IMR-90 (cell line): ENCODE measurements around the gene CNGB1. TPM values are rescaled to one million over a fixed set of nuclear protein-coding genes. Genes with fewer than 3 reads are reported as not detected.
A peak's percentile ranks its signal among the peaks of the same experiment; 100 is the strongest.

Experiments
- ATAC-seq: fragments of 200-7000 bp; cut with Tn5 transposase; 2 replicates; pipeline ENCODE4 v1.9.1; 2020; ENCODE audit warnings: low read depth, mild to moderate bottlenecking, moderate library complexity
- BruUV-seq: library from RNA; stranded (reverse); fragments of 400-500 nt; replicated peaks from 2 replicates; lab custom pipeline; 2021; lab: Mats Ljungman, UMichigan
- CTCF ChIA-PET: fragments of 300-600 bp; formaldehyde crosslinking; extraction: SDS; loops from one replicate; lab custom pipeline; 2021; ENCODE audit warnings: antibody characterized with exemption; lab: Yijun Ruan, JAX
- POLR2A ChIA-PET: fragments of 300-600 bp; sonication (Branson Sonifier 250); formaldehyde crosslinking; loops from one replicate; lab custom pipeline; 2022; ENCODE audit warnings: antibody characterized with exemption; ENCODE audit not compliant: unreplicated experiment; lab: Charles Lee
- DNase-seq: peaks from one replicate; pipeline ENCODE4 v3.0.0; 2013
- H2AFZ ChIP-seq: replicated peaks from 2 replicates; pipeline ENCODE3; 2013; ENCODE audit warnings: low read length, mild to moderate bottlenecking; ENCODE audit not compliant: poor library complexity
- H2AK5ac ChIP-seq: 2 replicates; pipeline ENCODE4 v1.6.1; 2013; ENCODE audit warnings: low read depth, low read length, inconsistent platforms
- H2AK9ac ChIP-seq: replicated peaks from 2 replicates; pipeline ENCODE3; 2013; ENCODE audit warnings: mild to moderate bottlenecking, low read depth, low read length, moderate library complexity; ENCODE audit not compliant: poor library complexity
- H2BK120ac ChIP-seq: 2 replicates; pipeline ENCODE4 v1.6.1; 2013; ENCODE audit warnings: low read depth, low read length, inconsistent platforms
- H2BK15ac ChIP-seq: 3 replicates; pipeline ENCODE4 v1.6.1; 2013; ENCODE audit warnings: low read depth, low read length, inconsistent platforms
- H2BK20ac ChIP-seq: 2 replicates; pipeline ENCODE4 v1.6.1; 2013; ENCODE audit warnings: low read depth, mild to moderate bottlenecking, inconsistent platforms, low read length, moderate library complexity
- H2BK5ac ChIP-seq: 2 replicates; pipeline ENCODE4 v1.6.1; 2013; ENCODE audit warnings: mild to moderate bottlenecking, low read depth, low read length, inconsistent platforms; ENCODE audit not compliant: poor library complexity, severe bottlenecking
- H3K14ac ChIP-seq: replicated peaks from 2 replicates; pipeline ENCODE4 v1.6.1; 2013; ENCODE audit warnings: low read depth, low read length, inconsistent platforms
- H3K18ac ChIP-seq: 2 replicates; pipeline ENCODE4 v1.6.1; 2013; ENCODE audit warnings: low read depth, low read length, control low read depth
- H3K23ac ChIP-seq: 2 replicates; pipeline ENCODE4 v1.6.1; 2013; ENCODE audit warnings: low read depth, low read length, inconsistent platforms
- H3K27ac ChIP-seq: 2 replicates; pipeline ENCODE4 v1.5.1; 2013; ENCODE audit warnings: mild to moderate bottlenecking, control low read depth, low read length; ENCODE audit not compliant: insufficient read depth
- H3K27me3 ChIP-seq: 2 replicates; pipeline ENCODE4 v1.6.1; 2013; ENCODE audit warnings: low read length; ENCODE audit not compliant: control insufficient read depth, insufficient read depth
- H3K36me3 ChIP-seq: 2 replicates; pipeline ENCODE4 v1.6.1; 2013; ENCODE audit warnings: low read length, mixed read lengths; ENCODE audit not compliant: control insufficient read depth, insufficient read depth
- H3K4ac ChIP-seq: 2 replicates; pipeline ENCODE4 v1.6.1; 2013; ENCODE audit warnings: low read depth, low read length, inconsistent platforms
- H3K4me1 ChIP-seq: 2 replicates; pipeline ENCODE4 v1.6.1; 2013; ENCODE audit warnings: low read length, mixed read lengths; ENCODE audit not compliant: control insufficient read depth, insufficient read depth
- H3K4me2 ChIP-seq: 2 replicates; pipeline ENCODE4 v1.6.1; 2013; ENCODE audit warnings: low read depth, mild to moderate bottlenecking, control low read depth, low read length, moderate library complexity
- H3K4me3 ChIP-seq: 2 replicates; pipeline ENCODE4 v1.5.1; 2013; ENCODE audit warnings: low read depth, mild to moderate bottlenecking, control low read depth, low read length, moderate library complexity; ENCODE audit not compliant: insufficient read depth
- H3K56ac ChIP-seq: 2 replicates; pipeline ENCODE4 v1.6.1; 2013; ENCODE audit warnings: low read length, inconsistent platforms; ENCODE audit not compliant: insufficient read depth; ENCODE audit errors: extremely low read depth
- H3K79me1 ChIP-seq, 2 experiments: 2 replicates each; pipeline ENCODE4 v1.6.1; 2013; ENCODE audit warnings: low read length in 2 of 2, inconsistent platforms in 1 of 2, low read depth in 1 of 2
- H3K9ac ChIP-seq: 2 replicates; pipeline ENCODE4 v1.6.1; 2013; ENCODE audit warnings: low read depth, low read length, control low read depth
- H3K9me1 ChIP-seq: 2 replicates; pipeline ENCODE4 v1.6.1; 2013; ENCODE audit warnings: low read length, inconsistent platforms; ENCODE audit not compliant: insufficient read depth
- H3K9me3 ChIP-seq: 2 replicates; pipeline ENCODE4 v1.6.1; 2013; ENCODE audit warnings: low read length; ENCODE audit not compliant: control insufficient read depth, insufficient read depth
- H4K20me1 ChIP-seq: 2 replicates; pipeline ENCODE4 v1.6.1; 2013; ENCODE audit warnings: low read length, inconsistent platforms; ENCODE audit not compliant: insufficient read depth
- H4K5ac ChIP-seq: 2 replicates; pipeline ENCODE4 v1.6.1; 2013; ENCODE audit warnings: mild to moderate bottlenecking, low read depth, low read length, control low read depth
- H4K8ac ChIP-seq, 2 experiments: 2 replicates each; pipeline ENCODE4 v1.6.1; 2013; ENCODE audit warnings: low read depth in 2 of 2, low read length in 2 of 2, control low read depth in 1 of 2, inconsistent platforms in 1 of 2
- H4K91ac ChIP-seq: 2 replicates; pipeline ENCODE4 v1.6.1; 2013; ENCODE audit warnings: low read depth, low read length, inconsistent platforms; ENCODE audit not compliant: insufficient read depth
- BHLHE40 ChIP-seq: fragments of 150-350 bp; IDR thresholded peaks from 2 replicates; pipeline ENCODE4 v1.6.1; 2016; ENCODE audit warnings: mild to moderate bottlenecking, low read depth, low read length
- CEBPB ChIP-seq: IDR thresholded peaks from 2 replicates; pipeline ENCODE4 v1.6.1; 2012; ENCODE audit warnings: low read depth, low read length, improper control_type of control experiment
- CHD1 ChIP-seq: IDR thresholded peaks from 2 replicates; pipeline ENCODE4 v1.6.1; 2012; ENCODE audit warnings: low read depth, low read length, improper control_type of control experiment
- FOS ChIP-seq: fragments of 150-350 bp; IDR thresholded peaks from 2 replicates; pipeline ENCODE4 v1.6.1; 2016; ENCODE audit warnings: low read depth, low read length
- MAFK ChIP-seq: IDR thresholded peaks from 2 replicates; pipeline ENCODE4 v1.6.1; 2012; ENCODE audit warnings: low read depth, low read length, improper control_type of control experiment
- MAZ ChIP-seq: IDR thresholded peaks from 2 replicates; pipeline ENCODE4 v1.6.1; 2012; ENCODE audit warnings: low read depth, mild to moderate bottlenecking, low read length, improper control_type of control experiment, moderate library complexity, borderline replicate concordance
- MXI1 ChIP-seq: IDR thresholded peaks from 2 replicates; pipeline ENCODE4 v1.6.1; 2012; ENCODE audit warnings: low read depth, mild to moderate bottlenecking, low read length, moderate library complexity, borderline replicate concordance
- NFE2L2 ChIP-seq: fragments of 150-350 bp; IDR thresholded peaks from 2 replicates; pipeline ENCODE4 v1.6.1; 2016; ENCODE audit warnings: low read depth, mild to moderate bottlenecking, low read length
- POLR2A ChIP-seq: IDR thresholded peaks from 2 replicates; pipeline ENCODE4 v1.6.1; 2012; ENCODE audit warnings: mild to moderate bottlenecking, low read depth, low read length
- RCOR1 ChIP-seq: IDR thresholded peaks from 2 replicates; pipeline ENCODE4 v1.6.1; 2012; ENCODE audit warnings: mild to moderate bottlenecking, low read length, improper control_type of control experiment; ENCODE audit not compliant: insufficient replicate concordance
- RFX5 ChIP-seq: IDR thresholded peaks from 2 replicates; pipeline ENCODE4 v1.8.0; 2012; ENCODE audit warnings: low read depth, mild to moderate bottlenecking, low read length, moderate library complexity
- SMC3 ChIP-seq: fragments of 150-350 bp; IDR thresholded peaks from 2 replicates; pipeline ENCODE4 v1.6.1; 2016; ENCODE audit warnings: low read depth, mild to moderate bottlenecking, antibody characterized with exemption, low read length, moderate library complexity
- USF2 ChIP-seq: fragments of 150-350 bp; IDR thresholded peaks from 2 replicates; pipeline ENCODE4 v1.6.1; 2017; ENCODE audit warnings: mild to moderate bottlenecking, antibody characterized with exemption, low read length, low read depth
- WGBS, 2 experiments: methylation state at CpG; one replicate each; pipeline versions ENCODE4 v1.1.5 to v1.1.7; 2013; ENCODE audit warnings: missing lambda C conversion rate in 2 of 2; ENCODE audit not compliant: insufficient read length in 1 of 2; ENCODE audit errors: extremely low coverage in 2 of 2; 5-methylcytosine and 5-hydroxymethylcytosine counted together
- dilution Hi-C: fragments of 300-500 bp; cut with HindIII; formaldehyde crosslinking; loops from one replicate; pipeline ENCODE4 v1.14.3; 2018; ENCODE audit warnings: low sequenced_read_pairs; ENCODE audit not compliant: unreplicated experiment
- in situ Hi-C: fragments of 300-500 bp; cut with MboI; formaldehyde crosslinking; loops from 3 replicates; pipeline ENCODE4 v1.14.3; 2019; ENCODE audit warnings: low sequenced_read_pairs, inconsistent platforms, mixed read lengths
- intact Hi-C: fragments of 100-400 bp; cut with micrococcal nuclease; formaldehyde crosslinking; loops from 2 replicates; pipeline ENCODE4 v1.10.0; 2022
- polyA plus RNA-seq, 3 experiments: library from polyadenylated mRNA; depleted of rRNA; stranded (reverse); fragments of >200 nt; gene quantifications; 2 replicates each; pipeline ENCODE4 v1.2.3, GENCODE V29; 2012; ENCODE audit warnings: low replicate concordance in 1 of 3
- total RNA-seq: library from RNA; depleted of rRNA; stranded (reverse); fragments of >200 nt; gene quantifications from 2 replicates; pipeline ENCODE4 v1.2.3, GENCODE V29; 2012
- TF ChIP-seq, protein P1 (sequence below): fragments of 150-350 bp; IDR thresholded peaks from 2 replicates; pipeline ENCODE4 v1.6.1; 2016; ENCODE audit warnings: low read depth, mild to moderate bottlenecking, low read length, moderate library complexity, borderline replicate concordance

CNGB1 gene
- total and polyA plus RNA-seq, 2 of the 4 experiments (the other 2 are of a cell fraction) = not detected

DNA sequence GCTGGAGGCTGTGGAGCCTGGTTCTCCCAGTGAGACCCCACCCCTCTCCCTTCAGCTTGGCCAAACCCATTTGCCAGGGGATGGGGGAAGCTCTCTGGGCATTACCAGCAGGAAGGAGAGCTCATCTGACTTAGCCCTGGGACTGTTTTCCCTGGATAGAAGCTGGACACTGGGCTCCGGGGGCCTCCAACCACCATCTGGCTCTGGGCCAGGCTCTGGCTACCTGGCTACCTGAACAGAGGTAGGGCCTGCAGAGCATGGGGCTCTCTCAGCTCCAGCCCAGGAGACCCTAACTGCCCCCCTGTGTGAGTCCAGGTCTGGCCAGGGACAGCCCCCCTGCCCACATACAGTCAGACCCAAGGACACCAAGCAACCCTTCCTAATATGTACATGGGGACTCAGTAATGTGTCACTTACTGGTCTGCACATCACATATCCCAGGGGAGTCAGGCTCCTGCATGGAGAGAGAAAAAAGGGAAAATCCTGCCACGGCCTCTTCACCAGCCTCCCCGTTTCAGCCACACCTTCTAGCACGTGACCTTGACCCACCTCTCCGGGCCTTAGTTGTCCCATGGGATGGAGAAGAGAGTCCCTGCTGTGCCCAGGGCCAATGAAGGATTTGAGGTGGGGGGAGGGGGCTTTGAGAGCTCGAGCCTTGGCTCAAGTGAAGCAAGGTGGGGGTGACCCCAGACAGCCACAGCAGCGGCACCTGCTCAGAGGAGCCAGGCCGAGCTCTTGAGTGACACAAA is 13.8 kb downstream of the CNGB1 start:
- Histone ChIP-seq H3K4ac (no peak overlapping the region), H2AK5ac (no peak overlapping the region), H2BK15ac (no peak overlapping the region), H3K9ac (no peak overlapping the region), H3K36me3 (no peaks in the 10 kb centered on the region), H3K56ac (no peak overlapping the region), H4K8ac (no peak overlapping the region), H3K23ac (no peak overlapping the region), H2AK9ac (no peak overlapping the region), H2BK120ac (no peak overlapping the region), H3K27ac (no peak overlapping the region), H4K91ac (no peak overlapping the region), H3K4me3 (no peak overlapping the region), H3K79me1 (no peaks in the 10 kb centered on the region), H2AFZ (peak overlapping the region; percentile 23), H4K5ac (no peak overlapping the region), H3K9me1 (no peaks in the 10 kb centered on the region), H3K4me1 (no peaks in the 10 kb centered on the region), H2BK5ac (no peak overlapping the region), H3K4me2 (no peak overlapping the region), H2BK20ac (no peak overlapping the region), H4K20me1 (no peaks in the 10 kb centered on the region), H3K14ac (no peak overlapping the region), H3K9me3 (no peaks in the 10 kb centered on the region), H3K27me3 (peaks cover 48% of the 10 kb centered on the region), H3K18ac (no peak overlapping the region)
- intact Hi-C loops = no loop called here
- ATAC-seq (no peak), DNase-seq (no peak)
- dilution Hi-C loops = no loop called here
- TF ChIP-seq MXI1 (no peak), SMC3 (no peak), RCOR1 (no peak), CEBPB (no peak), USF2 (no peak), CHD1 (no peak), FOS (no peak), MAZ (no peak), MAFK (no peak), RFX5 (no peak), BHLHE40 (no peak), POLR2A (no peak), NFE2L2 (no peak)
- TF ChIP-seq, protein P1, sequence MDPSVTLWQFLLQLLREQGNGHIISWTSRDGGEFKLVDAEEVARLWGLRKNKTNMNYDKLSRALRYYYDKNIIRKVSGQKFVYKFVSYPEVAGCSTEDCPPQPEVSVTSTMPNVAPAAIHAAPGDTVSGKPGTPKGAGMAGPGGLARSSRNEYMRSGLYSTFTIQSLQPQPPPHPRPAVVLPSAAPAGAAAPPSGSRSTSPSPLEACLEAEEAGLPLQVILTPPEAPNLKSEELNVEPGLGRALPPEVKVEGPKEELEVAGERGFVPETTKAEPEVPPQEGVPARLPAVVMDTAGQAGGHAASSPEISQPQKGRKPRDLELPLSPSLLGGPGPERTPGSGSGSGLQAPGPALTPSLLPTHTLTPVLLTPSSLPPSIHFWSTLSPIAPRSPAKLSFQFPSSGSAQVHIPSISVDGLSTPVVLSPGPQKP = no peak
- ChIA-PET CTCF (no interaction called here), POLR2A (no interaction called here)
- no CpG with 5 or more reads among the region's 8 CpGs for WGBS, 2 experiments
- BruUV-seq = no TSS peak
- in situ Hi-C loops = no loop called here
